GM12892 (cell line): ENCODE results near the gene TLCD5.

ENCODE experiments used
- POLR2A ChIP-seq: IDR thresholded peaks from 2 replicates; pipeline ENCODE4 v1.6.1; 2011; ENCODE audit warnings: low read depth, low read length, control low read depth
- TAF1 ChIP-seq: IDR thresholded peaks from 2 replicates; pipeline ENCODE4 v1.6.1; 2011; ENCODE audit warnings: low read depth, mild to moderate bottlenecking, control low read depth, low read length, borderline replicate concordance

DNA sequence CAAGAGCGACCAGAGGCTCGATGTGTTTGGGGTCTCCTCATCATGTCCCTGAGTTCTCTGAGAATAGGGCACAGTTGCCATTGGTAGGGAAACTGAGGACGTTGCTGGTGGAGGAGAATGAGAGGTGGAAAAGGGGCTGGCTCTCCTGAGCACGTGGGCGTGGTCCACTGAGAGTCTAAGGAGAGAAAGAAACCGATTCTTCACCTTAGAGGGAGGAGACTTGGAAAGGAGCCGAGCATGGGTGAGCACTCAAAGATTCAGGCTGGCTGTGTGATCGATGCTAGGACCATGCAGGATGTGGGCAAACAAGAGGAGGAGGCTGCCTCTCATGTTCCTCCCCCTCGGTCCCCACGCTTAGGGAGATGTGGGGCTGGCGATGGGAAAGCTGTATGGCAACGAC lies 19.8 kb upstream of the TLCD5 start:
- TF ChIP-seq POLR2A (no peak), TAF1 (no peak)
